Endothelial cell (in vitro differentiated cells): ENCODE measurements around the gene VPS29. TPM values are rescaled to one million over a fixed set of nuclear protein-coding genes. Genes with fewer than 3 reads are reported as not detected.

Experiments used
- DNase-seq: peaks from one replicate; pipeline ENCODE4 v3.0.0; 2021; ENCODE audit warnings: low spot score
- H3K27ac Mint-ChIP-seq: one replicate; pipeline ENCODE4 v1.8.0; 2021; ENCODE audit warnings: mixed read lengths, inconsistent platforms; ENCODE audit not compliant: unreplicated experiment
- H3K27me3 Mint-ChIP-seq: one replicate; pipeline ENCODE4 v1.8.0; 2021; ENCODE audit warnings: mild to moderate bottlenecking, moderate library complexity, mixed read lengths, inconsistent platforms; ENCODE audit not compliant: unreplicated experiment
- H3K36me3 Mint-ChIP-seq: one replicate; pipeline ENCODE4 v1.8.0; 2021; ENCODE audit warnings: mild to moderate bottlenecking, low read depth, mixed read lengths, inconsistent platforms; ENCODE audit not compliant: unreplicated experiment
- H3K4me1 Mint-ChIP-seq: one replicate; pipeline ENCODE4 v1.8.0; 2021; ENCODE audit warnings: mild to moderate bottlenecking, mixed read lengths, inconsistent platforms; ENCODE audit not compliant: unreplicated experiment
- H3K4me3 Mint-ChIP-seq: one replicate; pipeline ENCODE4 v1.8.0; 2021; ENCODE audit warnings: mild to moderate bottlenecking, mixed read lengths, inconsistent platforms; ENCODE audit not compliant: unreplicated experiment
- H3K9me3 Mint-ChIP-seq: one replicate; pipeline ENCODE4 v1.8.0; 2021; ENCODE audit warnings: mixed read lengths, inconsistent platforms; ENCODE audit not compliant: unreplicated experiment
- total RNA-seq: library from RNA; stranded (reverse); fragmentation: NEBNext Ultra II Directional; extraction: Animal tissue kit (Norgen Biotek cat#: 25700); gene quantifications from one replicate; pipeline ENCODE4 v1.2.1, GENCODE V29; 2021; ENCODE audit not compliant: unreplicated experiment
- TF ChIP-seq, protein P1 (sequence below): fragments of 200-600 bp; sonication (generic); IDR thresholded peaks from one replicate; pipeline ENCODE4 v1.5.0; 2021; ENCODE audit warnings: antibody characterized with exemption; ENCODE audit not compliant: unreplicated experiment

Gene VPS29
- total RNA-seq, 1 donor from 2014 or later = 116 TPM

DNA sequence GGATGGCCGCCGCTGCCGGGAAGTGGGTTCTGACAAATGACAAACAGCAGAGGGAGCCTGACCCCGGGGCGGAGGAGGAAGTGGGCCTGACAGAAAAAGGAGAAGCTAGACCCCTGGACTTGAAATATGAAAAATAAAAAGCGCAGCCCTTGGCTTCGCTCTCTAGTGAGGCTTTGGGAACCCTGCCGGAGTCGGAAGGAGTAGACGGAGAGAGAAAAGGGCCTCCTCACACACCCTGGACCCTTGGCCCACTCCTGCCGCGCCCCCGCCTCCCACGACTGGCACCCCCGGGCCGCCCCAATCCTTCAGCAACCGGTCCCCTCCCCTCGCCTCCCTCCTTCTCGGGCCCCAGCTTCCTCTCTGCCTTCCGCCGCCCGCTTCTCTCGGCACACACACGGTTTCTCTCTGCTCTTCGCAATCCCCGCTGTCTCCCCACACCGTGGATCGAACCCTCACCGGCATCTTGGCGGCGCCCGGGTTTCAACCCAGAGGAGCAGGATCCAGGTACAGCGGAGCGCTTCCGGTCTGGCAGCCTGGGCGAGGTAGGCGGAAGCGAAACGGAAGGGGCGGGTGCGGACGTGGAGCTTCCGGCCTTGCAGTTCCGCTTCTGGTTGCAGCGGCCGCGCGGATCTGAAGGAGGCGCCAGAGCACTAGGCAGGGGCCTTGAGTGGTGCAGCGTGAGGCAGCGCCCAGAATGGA, 52.0 kb downstream of the VPS29 start, which contains the start of gene ARPC3:
ARPC3 (minus strand) TSS at position 539 of the 699 bp plus-strand sequence; CDS start at position 462, 77 bp downstream.
- Mint-ChIP-seq H3K9me3 (no peaks in the 10 kb centered on the region), H3K36me3 (peaks cover 17% of the 10 kb centered on the region), H3K27ac (peak within 1 kb of the TSS; percentile 98), H3K4me1 (peaks cover 18% of the 10 kb centered on the region), H3K27me3 (peaks cover 13% of the 10 kb centered on the region), H3K4me3 (peak within 1 kb of the TSS; percentile 96)
- DNase-seq = peak; percentile 90
- TF ChIP-seq, protein P1, sequence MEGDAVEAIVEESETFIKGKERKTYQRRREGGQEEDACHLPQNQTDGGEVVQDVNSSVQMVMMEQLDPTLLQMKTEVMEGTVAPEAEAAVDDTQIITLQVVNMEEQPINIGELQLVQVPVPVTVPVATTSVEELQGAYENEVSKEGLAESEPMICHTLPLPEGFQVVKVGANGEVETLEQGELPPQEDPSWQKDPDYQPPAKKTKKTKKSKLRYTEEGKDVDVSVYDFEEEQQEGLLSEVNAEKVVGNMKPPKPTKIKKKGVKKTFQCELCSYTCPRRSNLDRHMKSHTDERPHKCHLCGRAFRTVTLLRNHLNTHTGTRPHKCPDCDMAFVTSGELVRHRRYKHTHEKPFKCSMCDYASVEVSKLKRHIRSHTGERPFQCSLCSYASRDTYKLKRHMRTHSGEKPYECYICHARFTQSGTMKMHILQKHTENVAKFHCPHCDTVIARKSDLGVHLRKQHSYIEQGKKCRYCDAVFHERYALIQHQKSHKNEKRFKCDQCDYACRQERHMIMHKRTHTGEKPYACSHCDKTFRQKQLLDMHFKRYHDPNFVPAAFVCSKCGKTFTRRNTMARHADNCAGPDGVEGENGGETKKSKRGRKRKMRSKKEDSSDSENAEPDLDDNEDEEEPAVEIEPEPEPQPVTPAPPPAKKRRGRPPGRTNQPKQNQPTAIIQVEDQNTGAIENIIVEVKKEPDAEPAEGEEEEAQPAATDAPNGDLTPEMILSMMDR = peak; percentile 57

DNA sequence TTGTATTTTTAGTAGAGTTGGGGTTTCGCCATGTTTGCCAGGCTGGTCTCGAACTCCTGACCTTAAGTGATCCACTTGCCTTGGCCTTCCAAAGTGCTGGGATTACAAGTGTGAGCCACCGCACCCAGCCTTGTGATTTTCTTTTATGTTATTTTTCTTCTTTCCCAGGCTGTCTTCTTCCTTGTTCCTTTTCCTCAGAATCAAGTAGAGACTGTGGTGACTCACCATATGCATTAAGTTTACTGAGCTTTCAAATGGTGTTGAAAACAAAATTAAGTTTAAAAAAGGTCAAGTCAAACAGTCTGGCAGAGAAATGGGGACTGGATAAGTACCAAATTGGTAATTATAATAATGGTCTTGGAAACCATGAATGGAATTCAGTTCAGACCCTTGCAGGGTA, 57.5 kb downstream of the VPS29 start:
- peaks cover 4% of the 10 kb centered on the region for H3K27me3 Mint-ChIP-seq
- peaks cover 20% of the 10 kb centered on the region for H3K36me3 Mint-ChIP-seq
- TF ChIP-seq, protein P1 = no peak
- peaks cover 13% of the 10 kb centered on the region for H3K4me1 Mint-ChIP-seq
- H3K4me3 Mint-ChIP-seq = no peak overlapping the region
- no peaks in the 10 kb centered on the region for H3K9me3 Mint-ChIP-seq
- H3K27ac Mint-ChIP-seq = no peak overlapping the region
- DNase-seq = no peak

Other genes with a start within 250 kb of the VPS29 start
- 178 TPM for gene ATP2A2, start 220.9 kb downstream of the VPS29 start, total RNA-seq
- 64.8 TPM for gene ANAPC7, start 98.4 kb downstream of the VPS29 start, total RNA-seq
- 230 TPM for gene ARPC3, start 51.8 kb downstream of the VPS29 start, total RNA-seq
- gene GPN3, start 33.9 kb downstream of the VPS29 start, total RNA-seq = 20.4 TPM
- 3.1 TPM for gene FAM216A, start 33.3 kb downstream of the VPS29 start, total RNA-seq
- 0.54 TPM for gene RAD9B, start 220 bp upstream of the VPS29 start, total RNA-seq
- 13.7 TPM for gene PPTC7, start 81.2 kb upstream of the VPS29 start, total RNA-seq
- gene TCTN1, start 112.0 kb upstream of the VPS29 start, total RNA-seq = 24.4 TPM
- 11.9 TPM for gene HVCN1, start 187.0 kb upstream of the VPS29 start, total RNA-seq
- gene PPP1CC, start 240.8 kb upstream of the VPS29 start, total RNA-seq = 152 TPM